ENCODE data around the gene EIF4B. TPM values are rescaled to one million over a fixed set of nuclear protein-coding genes. Genes with fewer than 3 reads are reported as not detected.

The EIF4B gene
- total RNA-seq, 1 experiment from 2014 or later, result 393 TPM

GRCh38 chr12:53004178-53004577 is 2.1 kb upstream of the EIF4B start:
- no peak for DNase-seq (ENCODE audit: low spot score)
- intact Hi-C loops (cut with micrococcal nuclease; ENCODE audit: unreplicated experiment), result no loop called here
- H3K27ac ChIP-seq (ENCODE audit: low read depth, low read length, poor library complexity, severe bottlenecking), result no peak overlapping the region

DNA sequence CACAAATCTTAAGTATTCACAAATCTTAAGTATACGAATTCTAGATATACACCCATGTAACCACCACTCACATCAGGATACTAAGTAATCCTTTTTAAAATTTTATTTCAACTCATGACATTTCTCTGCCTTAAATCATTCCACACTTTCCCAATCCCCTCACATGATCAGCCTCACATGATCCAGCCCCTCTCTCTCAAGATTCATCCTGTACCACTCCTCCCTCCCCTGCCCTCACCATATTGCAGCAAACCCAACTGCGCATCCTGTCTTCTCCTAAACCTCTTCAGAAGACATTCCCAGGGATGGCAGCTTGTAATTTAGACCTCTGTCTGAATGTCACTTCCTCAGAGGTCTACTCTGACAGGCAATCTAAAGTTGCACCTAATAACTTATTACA is 1.7 kb upstream of the EIF4B start:
- no TSS peak for BruUV-seq (replicated peaks)
- ChIA-PET POLR2A (ENCODE audit: low non-redundant PET) (no interaction called here), CTCF (no interaction called here)
- no peak for DNase-seq (ENCODE audit: low spot score)
- Histone ChIP-seq H3K4me1 (ENCODE audit: insufficient read depth, low read length, poor library complexity, severe bottlenecking) (peaks cover 28% of the 10 kb centered on the region), H3K27ac (ENCODE audit: low read depth, low read length, poor library complexity, severe bottlenecking) (peak overlapping the region; percentile 94), H3K4me3 (ENCODE audit: low read depth, low read length, poor library complexity, severe bottlenecking) (peak overlapping the region; percentile 73), H3K36me3 (ENCODE audit: insufficient read depth, low read length, poor library complexity, severe bottlenecking) (peaks cover 10% of the 10 kb centered on the region), H3K9me3 (ENCODE audit: low read depth, low read length, poor library complexity, severe bottlenecking) (no peaks in the 10 kb centered on the region), H3K27me3 (replicated peaks; ENCODE audit: insufficient read depth, low read depth, low read length, poor library complexity) (no peaks in the 10 kb centered on the region)
- intact Hi-C loops (cut with micrococcal nuclease; ENCODE audit: unreplicated experiment), result no loop called here
- TF ChIP-seq, protein P1, sequence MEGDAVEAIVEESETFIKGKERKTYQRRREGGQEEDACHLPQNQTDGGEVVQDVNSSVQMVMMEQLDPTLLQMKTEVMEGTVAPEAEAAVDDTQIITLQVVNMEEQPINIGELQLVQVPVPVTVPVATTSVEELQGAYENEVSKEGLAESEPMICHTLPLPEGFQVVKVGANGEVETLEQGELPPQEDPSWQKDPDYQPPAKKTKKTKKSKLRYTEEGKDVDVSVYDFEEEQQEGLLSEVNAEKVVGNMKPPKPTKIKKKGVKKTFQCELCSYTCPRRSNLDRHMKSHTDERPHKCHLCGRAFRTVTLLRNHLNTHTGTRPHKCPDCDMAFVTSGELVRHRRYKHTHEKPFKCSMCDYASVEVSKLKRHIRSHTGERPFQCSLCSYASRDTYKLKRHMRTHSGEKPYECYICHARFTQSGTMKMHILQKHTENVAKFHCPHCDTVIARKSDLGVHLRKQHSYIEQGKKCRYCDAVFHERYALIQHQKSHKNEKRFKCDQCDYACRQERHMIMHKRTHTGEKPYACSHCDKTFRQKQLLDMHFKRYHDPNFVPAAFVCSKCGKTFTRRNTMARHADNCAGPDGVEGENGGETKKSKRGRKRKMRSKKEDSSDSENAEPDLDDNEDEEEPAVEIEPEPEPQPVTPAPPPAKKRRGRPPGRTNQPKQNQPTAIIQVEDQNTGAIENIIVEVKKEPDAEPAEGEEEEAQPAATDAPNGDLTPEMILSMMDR (conservative IDR thresholded peaks at IDR 0.05; ENCODE audit: low read depth, low read length), result no peak
- TF ChIP-seq EZH2 (IDR thresholded peaks at IDR 0.05; ENCODE audit: borderline replicate concordance, low read depth, low read length, poor library complexity, severe bottlenecking), result no peak

More at GRCh38 chr12:53004178-53004577, 2.1 kb upstream of the EIF4B start:
- H3K36me3 ChIP-seq (ENCODE audit: insufficient read depth, low read length, poor library complexity, severe bottlenecking), result peaks cover 10% of the 10 kb centered on the region
- TF ChIP-seq, protein P1 (conservative IDR thresholded peaks at IDR 0.05; ENCODE audit: low read depth, low read length), result no peak
- no peak for TF ChIP-seq EZH2 (IDR thresholded peaks at IDR 0.05; ENCODE audit: borderline replicate concordance, low read depth, low read length, poor library complexity, severe bottlenecking)
- CTCF ChIA-PET, result no interaction called here
- no peaks in the 10 kb centered on the region for H3K27me3 ChIP-seq (replicated peaks; ENCODE audit: insufficient read depth, low read depth, low read length, poor library complexity)
- POLR2A ChIA-PET (ENCODE audit: low non-redundant PET), result no interaction called here
- no peak overlapping the region for H3K4me3 ChIP-seq (ENCODE audit: low read depth, low read length, poor library complexity, severe bottlenecking)
- H3K4me1 ChIP-seq (ENCODE audit: insufficient read depth, low read length, poor library complexity, severe bottlenecking), result peaks cover 24% of the 10 kb centered on the region
- no TSS peak for BruUV-seq (replicated peaks)
- H3K9me3 ChIP-seq (ENCODE audit: low read depth, low read length, poor library complexity, severe bottlenecking), result no peaks in the 10 kb centered on the region

- DNase-seq (ENCODE audit: low spot score), result peak; percentile 30
Measured at GRCh38 chr12:53005215-53005985, 856 bp upstream of the EIF4B start.

More at GRCh38 chr12:53005215-53005985, 856 bp upstream of the EIF4B start:
- Histone ChIP-seq H3K4me3 (ENCODE audit: low read depth, low read length, poor library complexity, severe bottlenecking) (peak overlapping the region; percentile 73), H3K9me3 (ENCODE audit: low read depth, low read length, poor library complexity, severe bottlenecking) (no peaks in the 10 kb centered on the region), H3K27me3 (replicated peaks; ENCODE audit: insufficient read depth, low read depth, low read length, poor library complexity) (no peaks in the 10 kb centered on the region), H3K36me3 (ENCODE audit: insufficient read depth, low read length, poor library complexity, severe bottlenecking) (peaks cover 18% of the 10 kb centered on the region), H3K4me1 (ENCODE audit: insufficient read depth, low read length, poor library complexity, severe bottlenecking) (peaks cover 35% of the 10 kb centered on the region), H3K27ac (ENCODE audit: low read depth, low read length, poor library complexity, severe bottlenecking) (peak overlapping the region; percentile 94)
- TF ChIP-seq, protein P1 (conservative IDR thresholded peaks at IDR 0.05; ENCODE audit: low read depth, low read length), result no peak
- TF ChIP-seq EZH2 (IDR thresholded peaks at IDR 0.05; ENCODE audit: borderline replicate concordance, low read depth, low read length, poor library complexity, severe bottlenecking), result no peak
- TSS peak; percentile 95 for BruUV-seq (replicated peaks)
- ChIA-PET CTCF (interaction anchor here (0.5 to 1.6 kb wide), 5 partner anchors 25 to 1015 kb away, joined by 3 to 12 read pairs (median 4); no protein-coding TSS in a partner anchor), POLR2A (ENCODE audit: low non-redundant PET) (interaction anchor here (0.5 kb wide), 1 partner anchor 56 kb away, joined by 3 read pairs; the partner anchor contains the start of gene KRT18)
- intact Hi-C loops (cut with micrococcal nuclease; ENCODE audit: unreplicated experiment), result loop anchor here (5.0 kb wide), 1 partner anchor 58 kb away; the partner anchor contains the start of gene KRT18

All from A673 (cell line).